OCI-LY1 (cell line): ENCODE data around the gene PGAM2.
A peak's percentile ranks its signal among the peaks of the same experiment; 100 is the strongest.

Experiments used
- H2AFZ ChIP-seq: fragments of 200-600 bp; sonication (generic), shearing (Covaris generic); 2 replicates; pipeline ENCODE4 v1.6.0; 2014; ENCODE audit warnings: antibody characterized with exemption, mild to moderate bottlenecking, low read length
- H3F3A ChIP-seq: fragments of 200-600 bp; sonication (generic), shearing (Covaris generic); 2 replicates; pipeline ENCODE4 v1.6.0; 2014; ENCODE audit warnings: mild to moderate bottlenecking, antibody characterized with exemption, low read length, moderate library complexity; ENCODE audit not compliant: insufficient read depth
- H3K27ac ChIP-seq: fragments of 200-600 bp; sonication (generic); 2 replicates; pipeline ENCODE4 v1.5.1; 2014; ENCODE audit warnings: low read length, mixed run types, mild to moderate bottlenecking, low read depth; ENCODE audit not compliant: poor library complexity, severe bottlenecking
- H3K27me3 ChIP-seq: fragments of 200-600 bp; sonication (generic); 2 replicates; pipeline ENCODE4 v1.6.0; 2014; ENCODE audit warnings: antibody characterized with exemption, mild to moderate bottlenecking, low read length, moderate library complexity; ENCODE audit not compliant: insufficient read depth
- H3K36me3 ChIP-seq: fragments of 200-600 bp; sonication (generic); 2 replicates; pipeline ENCODE4 v1.6.1; 2014; ENCODE audit warnings: mild to moderate bottlenecking, antibody characterized with exemption, low read length, moderate library complexity, mixed read lengths; ENCODE audit not compliant: insufficient read depth
- H3K4me1 ChIP-seq: fragments of 200-600 bp; sonication (generic); 2 replicates; pipeline ENCODE4 v1.5.1; 2014; ENCODE audit warnings: mild to moderate bottlenecking, low read length, moderate library complexity; ENCODE audit not compliant: insufficient read depth, severe bottlenecking
- H3K4me2 ChIP-seq: fragments of 200-600 bp; sonication (generic), shearing (Covaris generic); 2 replicates; pipeline ENCODE4 v1.6.1; 2014; ENCODE audit warnings: low read length
- H3K4me3 ChIP-seq: fragments of 200-600 bp; sonication (generic); 2 replicates; pipeline ENCODE4 v1.5.1; 2014; ENCODE audit warnings: low read length, low read depth, mild to moderate bottlenecking, mixed read lengths; ENCODE audit not compliant: poor library complexity, severe bottlenecking
- H3K79me2 ChIP-seq: fragments of 200-600 bp; shearing (Covaris generic); 2 replicates; pipeline ENCODE4 v1.6.1; 2016; ENCODE audit warnings: mixed run types, low read length, mixed read lengths; ENCODE audit not compliant: insufficient read depth
- H3K9ac ChIP-seq: fragments of 200-600 bp; sonication (generic), shearing (Covaris generic); 2 replicates; pipeline ENCODE4 v1.6.1; 2014; ENCODE audit warnings: mild to moderate bottlenecking, low read length, mixed read lengths
- H3K9me2 ChIP-seq: fragments of 200-600 bp; sonication (generic), shearing (Covaris generic); 2 replicates; pipeline ENCODE4 v1.6.1; 2014; ENCODE audit warnings: low read depth, mild to moderate bottlenecking, low read length, mixed read lengths
- H3K9me3 ChIP-seq: fragments of 200-600 bp; shearing (Covaris generic); 2 replicates; pipeline ENCODE4 v1.6.1; 2014; ENCODE audit warnings: low read length, mixed read lengths
- H4K20me1 ChIP-seq: fragments of 200-600 bp; sonication (generic), shearing (Covaris generic); 2 replicates; pipeline ENCODE4 v1.6.0; 2016; ENCODE audit warnings: mild to moderate bottlenecking, low read length; ENCODE audit not compliant: insufficient read depth
- EZH2 ChIP-seq: fragments of 200-600 bp; sonication (generic), shearing (Covaris generic); IDR thresholded peaks from 2 replicates; pipeline ENCODE4 v1.8.0; 2017; ENCODE audit warnings: borderline replicate concordance, mixed run types, mild to moderate bottlenecking, antibody characterized with exemption, low read length, moderate library complexity, mixed read lengths
- TF ChIP-seq, protein P1 (sequence below): fragments of 200-600 bp; sonication (generic), shearing (Covaris generic); IDR thresholded peaks from 2 replicates; pipeline ENCODE4 v1.5.1; 2017; ENCODE audit warnings: mild to moderate bottlenecking, antibody characterized with exemption, low read length, moderate library complexity, mixed read lengths

Gene PGAM2

DNA sequence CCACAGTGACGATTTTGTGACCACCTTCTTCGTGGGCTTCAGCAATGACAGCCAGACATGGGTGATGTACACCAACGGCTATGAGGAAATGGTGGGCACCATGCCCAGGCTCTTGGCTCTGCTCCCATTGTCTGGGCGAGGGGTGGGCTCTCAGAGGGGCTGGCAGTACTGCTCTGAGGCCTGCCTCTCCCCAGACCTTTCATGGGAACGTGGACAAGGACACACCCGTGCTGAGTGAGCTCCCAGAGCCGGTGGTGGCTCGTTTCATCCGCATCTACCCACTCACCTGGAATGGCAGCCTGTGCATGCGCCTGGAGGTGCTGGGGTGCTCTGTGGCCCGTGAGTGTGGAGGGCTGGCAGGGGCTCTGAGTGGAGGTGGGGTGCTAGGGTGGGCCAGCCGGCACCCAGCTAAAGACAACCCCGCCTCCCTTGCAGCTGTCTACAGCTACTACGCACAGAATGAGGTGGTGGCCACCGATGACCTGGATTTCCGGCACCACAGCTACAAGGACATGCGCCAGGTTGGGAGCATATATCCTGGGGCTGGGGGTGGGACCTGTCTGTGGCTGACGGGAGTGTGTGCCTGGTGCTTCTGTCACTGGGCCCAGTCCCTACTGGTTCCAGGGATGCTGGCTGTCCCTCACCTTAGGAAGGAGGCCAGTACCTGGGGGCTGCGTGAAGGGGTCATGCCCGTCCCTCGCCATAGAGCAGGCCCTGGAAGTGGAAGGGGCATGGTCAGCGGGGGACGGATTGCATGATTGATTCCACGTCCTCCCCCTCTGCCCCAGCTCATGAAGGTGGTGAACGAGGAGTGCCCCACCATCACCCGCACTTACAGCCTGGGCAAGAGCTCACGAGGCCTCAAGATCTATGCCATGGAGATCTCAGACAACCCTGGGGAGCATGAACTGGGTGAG is 45.6 kb upstream of the PGAM2 start:
- Histone ChIP-seq H3K4me2 (no peak overlapping the region), H3K79me2 (no peaks in the 10 kb centered on the region), H3K4me3 (no peak overlapping the region), H3K9me3 (no peaks in the 10 kb centered on the region), H3K9me2 (no peaks in the 10 kb centered on the region), H3K4me1 (peaks cover 5% of the 10 kb centered on the region), H3K27ac (no peak overlapping the region), H3K27me3 (peaks cover 9% of the 10 kb centered on the region), H3F3A (no peaks in the 10 kb centered on the region), H3K36me3 (peaks cover 25% of the 10 kb centered on the region), H4K20me1 (no peaks in the 10 kb centered on the region), H2AFZ (no peak overlapping the region), H3K9ac (no peak overlapping the region)
- TF ChIP-seq, protein P1, sequence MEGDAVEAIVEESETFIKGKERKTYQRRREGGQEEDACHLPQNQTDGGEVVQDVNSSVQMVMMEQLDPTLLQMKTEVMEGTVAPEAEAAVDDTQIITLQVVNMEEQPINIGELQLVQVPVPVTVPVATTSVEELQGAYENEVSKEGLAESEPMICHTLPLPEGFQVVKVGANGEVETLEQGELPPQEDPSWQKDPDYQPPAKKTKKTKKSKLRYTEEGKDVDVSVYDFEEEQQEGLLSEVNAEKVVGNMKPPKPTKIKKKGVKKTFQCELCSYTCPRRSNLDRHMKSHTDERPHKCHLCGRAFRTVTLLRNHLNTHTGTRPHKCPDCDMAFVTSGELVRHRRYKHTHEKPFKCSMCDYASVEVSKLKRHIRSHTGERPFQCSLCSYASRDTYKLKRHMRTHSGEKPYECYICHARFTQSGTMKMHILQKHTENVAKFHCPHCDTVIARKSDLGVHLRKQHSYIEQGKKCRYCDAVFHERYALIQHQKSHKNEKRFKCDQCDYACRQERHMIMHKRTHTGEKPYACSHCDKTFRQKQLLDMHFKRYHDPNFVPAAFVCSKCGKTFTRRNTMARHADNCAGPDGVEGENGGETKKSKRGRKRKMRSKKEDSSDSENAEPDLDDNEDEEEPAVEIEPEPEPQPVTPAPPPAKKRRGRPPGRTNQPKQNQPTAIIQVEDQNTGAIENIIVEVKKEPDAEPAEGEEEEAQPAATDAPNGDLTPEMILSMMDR = no peak
- no peak for TF ChIP-seq EZH2

DNA sequence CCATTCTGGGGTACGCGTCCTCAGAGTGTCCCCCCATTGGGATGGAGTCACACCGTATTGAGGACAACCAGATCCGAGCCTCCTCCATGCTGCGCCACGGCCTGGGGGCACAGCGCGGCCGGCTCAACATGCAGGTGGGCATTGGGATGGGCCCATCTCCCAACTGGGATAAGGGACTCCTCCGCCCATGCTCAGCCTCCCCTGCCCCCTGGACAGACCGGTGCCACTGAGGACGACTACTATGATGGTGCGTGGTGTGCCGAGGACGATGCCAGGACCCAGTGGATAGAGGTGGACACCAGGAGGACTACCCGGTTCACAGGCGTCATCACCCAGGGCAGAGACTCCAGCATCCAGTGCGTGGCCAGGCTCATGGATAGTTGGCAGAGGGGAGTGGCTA is 44.6 kb upstream of the PGAM2 start:
- no peak overlapping the region for H2AFZ ChIP-seq
- no peak overlapping the region for H3K4me3 ChIP-seq
- H3K36me3 ChIP-seq = peaks cover 15% of the 10 kb centered on the region
- H3K9me2 ChIP-seq = no peaks in the 10 kb centered on the region
- no peak overlapping the region for H3K27ac ChIP-seq
- no peak overlapping the region for H3K9ac ChIP-seq
- H3K9me3 ChIP-seq = no peaks in the 10 kb centered on the region
- H3K79me2 ChIP-seq = no peaks in the 10 kb centered on the region
- TF ChIP-seq, protein P1 = no peak
- TF ChIP-seq EZH2 = no peak
- H3K4me1 ChIP-seq = peaks cover 5% of the 10 kb centered on the region
- no peaks in the 10 kb centered on the region for H3F3A ChIP-seq
- H3K27me3 ChIP-seq = peaks cover 13% of the 10 kb centered on the region
- no peaks in the 10 kb centered on the region for H4K20me1 ChIP-seq
- no peak overlapping the region for H3K4me2 ChIP-seq

DNA sequence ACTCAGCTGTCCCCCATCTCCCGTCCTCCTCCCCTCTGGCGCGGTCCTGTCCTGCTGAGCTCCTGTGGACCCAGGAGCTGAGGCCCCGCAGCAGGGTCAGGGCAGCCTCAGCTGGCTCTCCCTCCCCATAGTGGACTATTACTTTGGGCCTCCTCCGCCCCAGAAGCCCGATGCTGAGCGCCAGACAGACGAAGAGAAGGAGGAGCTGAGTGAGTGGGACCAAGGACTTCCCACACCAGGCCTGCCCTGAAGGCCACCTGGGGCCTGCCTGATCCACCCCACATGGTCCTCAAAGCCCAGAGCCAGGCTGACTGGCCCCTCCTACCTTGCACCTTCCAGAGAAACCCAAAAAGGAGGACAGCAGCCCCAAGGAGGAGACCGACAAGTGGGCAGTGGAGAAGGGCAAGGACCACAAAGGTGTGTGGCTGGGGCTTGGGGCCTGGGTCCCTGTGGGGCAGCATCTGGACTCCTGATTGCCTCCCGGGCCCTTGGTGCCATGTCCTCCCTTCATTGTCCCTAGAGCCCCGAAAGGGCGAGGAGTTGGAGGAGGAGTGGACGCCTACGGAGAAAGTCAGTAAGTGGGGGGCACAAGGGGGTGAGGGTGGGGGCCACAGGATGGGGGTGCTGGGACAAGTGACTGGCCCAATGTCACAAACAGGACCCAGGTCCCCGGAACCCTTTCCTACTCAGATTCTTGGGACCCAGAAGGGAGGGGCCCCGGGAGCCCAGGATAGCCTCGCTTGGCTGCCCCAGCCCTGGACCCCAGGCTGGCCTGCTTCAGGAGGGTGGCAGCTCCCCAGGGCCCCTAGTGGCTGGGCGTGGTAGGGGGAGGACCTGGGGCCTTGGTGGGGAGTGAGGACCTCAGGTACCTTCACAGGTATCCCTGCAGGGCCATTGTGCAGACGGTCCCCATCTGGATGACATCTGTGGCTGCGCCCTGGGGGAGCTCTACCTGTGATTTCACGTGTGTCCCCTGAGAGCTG is 43.7 kb upstream of the PGAM2 start:
- Histone ChIP-seq H3K27ac (no peak overlapping the region), H3K4me2 (no peak overlapping the region), H3K9ac (no peak overlapping the region), H3K4me3 (no peak overlapping the region), H3K79me2 (no peaks in the 10 kb centered on the region), H3K9me2 (no peaks in the 10 kb centered on the region), H3K9me3 (no peaks in the 10 kb centered on the region), H3K36me3 (peaks cover 6% of the 10 kb centered on the region), H3F3A (no peaks in the 10 kb centered on the region), H3K4me1 (peaks cover 14% of the 10 kb centered on the region), H2AFZ (no peak overlapping the region), H4K20me1 (no peaks in the 10 kb centered on the region), H3K27me3 (peaks cover 13% of the 10 kb centered on the region)
- TF ChIP-seq, protein P1 = peak; percentile 31; the same call in 1 of the 2 replicates
- TF ChIP-seq EZH2 = no peak
